Fibroblast of peridontal ligament (primary cell): ENCODE results near the gene RBMY1D.
"Not testable (repeated sequence)": the region's sequence is repeated elsewhere in the genome, so short reads cannot be mapped to it uniquely, and the experiment has no call there.

Source experiments
- DNase-seq: peaks from one replicate; pipeline ENCODE4 v3.0.0-alpha.2; 2010; ENCODE audit errors: extremely low read depth

Gene RBMY1D

DNA sequence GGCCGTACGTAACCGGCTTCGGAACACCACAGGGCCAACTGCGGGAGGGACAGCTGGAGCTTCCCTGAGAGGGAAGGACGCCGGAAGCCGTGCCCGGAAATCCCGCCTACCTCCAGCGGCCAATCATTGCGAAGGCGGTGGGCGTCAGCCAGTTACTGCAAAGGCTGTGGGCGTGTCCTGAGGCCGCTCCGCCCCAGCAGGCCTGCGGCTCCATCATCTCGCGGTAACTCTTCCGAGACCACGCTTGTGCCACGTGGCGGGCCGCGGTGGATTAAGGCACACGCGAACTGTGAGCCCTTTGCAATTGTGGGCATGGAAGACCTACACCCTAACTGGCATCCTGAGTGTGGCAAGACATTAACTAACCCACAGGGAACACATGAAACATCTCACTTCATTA lies at the start of gene RBMY1D:
Gene RBMY1D, minus strand, starts transcription at position 101 of the 400 bp plus-strand sequence. CDS start 2,013 bp downstream, outside the sequence.
- DNase-seq = not testable (repeated sequence)

DNA sequence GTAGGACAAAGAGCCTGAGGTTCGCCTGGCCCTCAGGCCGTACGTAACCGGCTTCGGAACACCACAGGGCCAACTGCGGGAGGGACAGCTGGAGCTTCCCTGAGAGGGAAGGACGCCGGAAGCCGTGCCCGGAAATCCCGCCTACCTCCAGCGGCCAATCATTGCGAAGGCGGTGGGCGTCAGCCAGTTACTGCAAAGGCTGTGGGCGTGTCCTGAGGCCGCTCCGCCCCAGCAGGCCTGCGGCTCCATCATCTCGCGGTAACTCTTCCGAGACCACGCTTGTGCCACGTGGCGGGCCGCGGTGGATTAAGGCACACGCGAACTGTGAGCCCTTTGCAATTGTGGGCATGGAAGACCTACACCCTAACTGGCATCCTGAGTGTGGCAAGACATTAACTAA lies 23.6 kb upstream of the RBMY1D start, which contains the start of gene RBMY1E:
Gene RBMY1E, minus strand, starts transcription at position 101 of the 400 bp plus-strand sequence. CDS start 1,978 bp downstream, outside the sequence.
- not testable (repeated sequence) for DNase-seq

GRCh38 chrY:21869407-21870076 lies 24.8 kb downstream of the RBMY1D start:
- DNase-seq = not testable (repeated sequence)

DNA sequence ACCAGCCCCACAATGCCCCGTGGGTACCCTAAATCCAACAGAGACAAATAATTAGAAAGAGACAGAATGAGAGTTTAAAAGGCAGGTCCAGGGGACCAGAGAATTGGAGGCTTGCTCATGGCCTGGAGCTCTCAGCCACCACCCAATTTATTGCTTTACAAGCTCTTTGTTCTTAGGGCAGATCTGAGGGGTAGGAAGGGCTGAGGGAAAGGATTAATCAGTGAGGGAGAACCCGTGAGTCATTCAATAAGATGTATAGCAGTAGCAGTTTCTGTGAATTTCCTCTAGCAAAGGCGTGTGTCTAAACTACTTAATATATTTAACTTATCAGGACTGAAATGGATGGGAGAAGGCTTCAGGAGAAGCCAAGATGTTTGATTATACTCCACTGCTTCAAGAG lies 48.8 kb downstream of the RBMY1D start:
- no peak for DNase-seq

DNA sequence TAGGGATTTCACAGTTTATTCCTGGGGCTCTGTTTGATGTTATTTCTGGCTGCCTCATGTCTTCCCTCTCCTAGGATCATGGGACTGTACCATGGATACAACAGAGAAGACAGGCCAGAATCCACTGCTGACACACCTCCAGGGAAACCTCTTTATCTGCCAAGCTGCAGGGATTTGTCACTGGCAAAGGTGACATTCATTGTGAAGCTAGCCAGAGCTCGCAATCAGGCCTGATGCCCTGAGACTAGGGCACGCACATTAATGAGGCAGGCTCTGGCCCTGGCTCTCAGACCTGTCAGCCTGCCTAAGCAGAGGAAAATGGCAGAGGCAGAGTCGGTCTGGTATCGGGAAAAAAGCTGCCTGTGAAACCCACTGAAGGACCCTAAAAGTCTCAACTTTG lies 52.2 kb downstream of the RBMY1D start:
- DNase-seq = no peak

DNA sequence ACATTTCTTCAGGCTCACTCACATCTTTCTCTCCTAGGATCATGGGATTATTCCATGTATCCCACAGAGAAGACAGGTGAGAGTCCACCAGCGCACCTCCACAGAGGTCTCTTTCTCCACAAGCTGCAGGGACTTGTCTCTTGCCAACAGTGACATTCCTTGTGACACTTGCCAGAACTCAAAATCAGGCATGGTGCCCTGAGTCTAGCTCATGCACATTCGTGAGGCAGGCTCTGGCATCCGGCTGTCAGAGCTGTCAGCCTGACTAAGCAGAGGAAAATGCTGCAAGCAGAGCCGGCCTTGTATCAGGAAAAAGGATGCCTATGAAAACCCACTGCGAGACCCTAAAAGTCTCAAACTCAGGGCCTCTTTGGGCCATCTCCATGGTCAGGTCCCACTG lies 54.8 kb downstream of the RBMY1D start:
- DNase-seq = no peak

- no peak for DNase-seq
Observed at GRCh38 chrY:21836343-21836742, 58.0 kb downstream of the RBMY1D start.

DNA sequence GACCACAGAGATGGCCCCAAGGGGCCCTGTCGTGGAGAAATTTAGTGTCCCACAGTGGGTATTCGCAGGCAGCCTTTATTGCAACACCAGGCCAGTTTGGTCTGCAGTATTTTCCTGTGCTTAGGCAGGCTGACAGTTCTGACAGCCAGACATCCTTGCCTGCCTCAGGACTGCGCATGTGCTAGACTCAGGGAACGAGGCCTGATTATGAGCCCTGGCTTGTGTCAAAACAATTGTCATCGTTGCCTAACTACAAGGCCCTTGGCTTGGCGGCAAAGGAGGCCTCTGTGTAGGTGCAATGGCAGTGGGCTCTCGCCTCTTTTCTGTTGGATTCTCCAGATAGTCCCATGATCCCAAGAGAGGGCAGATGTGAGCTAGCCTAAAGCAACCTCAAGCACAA lies 59.3 kb downstream of the RBMY1D start:
- DNase-seq = no peak
